Measurements from ENCODE around the gene TMIE. TPM values are rescaled to one million over a fixed set of nuclear protein-coding genes. Genes with fewer than 3 reads are reported as not detected.

Gene TMIE
- total RNA-seq, 1 experiment from 2014 or later = 0.26 TPM

DNA sequence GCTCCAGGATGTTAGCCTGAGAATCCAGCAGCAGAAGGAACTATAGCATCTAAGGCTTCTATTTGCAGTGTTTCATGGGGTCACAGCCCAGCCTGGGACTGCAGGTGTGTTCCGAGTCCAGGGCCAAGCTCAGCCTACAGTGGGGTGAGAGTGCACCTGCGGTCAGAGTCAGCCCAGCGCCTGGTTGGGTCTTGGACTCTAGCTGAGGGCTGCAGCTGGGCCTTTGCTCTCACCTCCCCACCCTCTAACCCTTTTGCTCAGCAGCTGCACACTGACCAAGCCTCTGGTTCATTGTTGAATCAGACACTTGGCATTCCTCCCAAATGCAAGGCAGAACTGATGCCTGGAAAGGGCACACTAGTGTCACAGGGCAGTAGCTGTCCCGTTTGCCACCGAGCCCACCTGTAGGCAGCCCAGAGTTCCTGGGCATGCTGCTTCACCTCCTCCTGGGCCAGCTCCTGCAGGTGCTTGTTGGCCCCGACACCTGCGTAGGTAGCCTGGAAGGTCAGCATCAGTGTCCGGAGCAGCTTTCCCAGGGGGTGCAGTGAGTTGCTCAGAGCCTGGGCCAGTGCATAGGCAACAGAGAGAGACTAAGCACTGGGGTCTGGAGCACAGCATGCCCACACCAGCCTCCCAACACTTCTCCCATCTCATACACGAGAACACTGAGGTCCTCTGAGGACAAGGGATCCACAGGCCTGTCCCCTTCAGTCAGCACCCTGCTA, 25.2 kb upstream of the TMIE start:
- Mint-ChIP-seq H3K4me1 (ENCODE audit: insufficient read depth, unreplicated experiment) (no peaks in the 10 kb centered on the region), H3K27ac (ENCODE audit: low read depth, unreplicated experiment) (no peak overlapping the region), H3K27me3 (ENCODE audit: insufficient read depth, unreplicated experiment) (no peaks in the 10 kb centered on the region), H3K9me3 (ENCODE audit: unreplicated experiment) (no peaks in the 10 kb centered on the region), H3K4me3 (ENCODE audit: unreplicated experiment) (no peak overlapping the region), H3K36me3 (ENCODE audit: insufficient read depth, unreplicated experiment) (peaks cover 49% of the 10 kb centered on the region)
- CTCF ChIA-PET = interaction anchor here (0.7 to 1.9 kb wide), 4 partner anchors 11 to 164 kb away, joined by 3 to 4 read pairs (median 3); no protein-coding TSS in a partner anchor
- BruUV-seq (replicated peaks) = no TSS peak
- intact Hi-C loops (cut with micrococcal nuclease) = no loop called here
- DNase-seq (ENCODE audit: unreplicated experiment) = no peak
- POLR2A ChIA-PET = interaction anchor here (0.6 to 1.4 kb wide), 2 partner anchors 14 to 159 kb away, joined by 3 read pairs; no protein-coding TSS in a partner anchor
- TF ChIP-seq, protein P1, sequence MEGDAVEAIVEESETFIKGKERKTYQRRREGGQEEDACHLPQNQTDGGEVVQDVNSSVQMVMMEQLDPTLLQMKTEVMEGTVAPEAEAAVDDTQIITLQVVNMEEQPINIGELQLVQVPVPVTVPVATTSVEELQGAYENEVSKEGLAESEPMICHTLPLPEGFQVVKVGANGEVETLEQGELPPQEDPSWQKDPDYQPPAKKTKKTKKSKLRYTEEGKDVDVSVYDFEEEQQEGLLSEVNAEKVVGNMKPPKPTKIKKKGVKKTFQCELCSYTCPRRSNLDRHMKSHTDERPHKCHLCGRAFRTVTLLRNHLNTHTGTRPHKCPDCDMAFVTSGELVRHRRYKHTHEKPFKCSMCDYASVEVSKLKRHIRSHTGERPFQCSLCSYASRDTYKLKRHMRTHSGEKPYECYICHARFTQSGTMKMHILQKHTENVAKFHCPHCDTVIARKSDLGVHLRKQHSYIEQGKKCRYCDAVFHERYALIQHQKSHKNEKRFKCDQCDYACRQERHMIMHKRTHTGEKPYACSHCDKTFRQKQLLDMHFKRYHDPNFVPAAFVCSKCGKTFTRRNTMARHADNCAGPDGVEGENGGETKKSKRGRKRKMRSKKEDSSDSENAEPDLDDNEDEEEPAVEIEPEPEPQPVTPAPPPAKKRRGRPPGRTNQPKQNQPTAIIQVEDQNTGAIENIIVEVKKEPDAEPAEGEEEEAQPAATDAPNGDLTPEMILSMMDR (IDR thresholded peaks at IDR 0.05; ENCODE audit: unreplicated experiment) = no peak

DNA sequence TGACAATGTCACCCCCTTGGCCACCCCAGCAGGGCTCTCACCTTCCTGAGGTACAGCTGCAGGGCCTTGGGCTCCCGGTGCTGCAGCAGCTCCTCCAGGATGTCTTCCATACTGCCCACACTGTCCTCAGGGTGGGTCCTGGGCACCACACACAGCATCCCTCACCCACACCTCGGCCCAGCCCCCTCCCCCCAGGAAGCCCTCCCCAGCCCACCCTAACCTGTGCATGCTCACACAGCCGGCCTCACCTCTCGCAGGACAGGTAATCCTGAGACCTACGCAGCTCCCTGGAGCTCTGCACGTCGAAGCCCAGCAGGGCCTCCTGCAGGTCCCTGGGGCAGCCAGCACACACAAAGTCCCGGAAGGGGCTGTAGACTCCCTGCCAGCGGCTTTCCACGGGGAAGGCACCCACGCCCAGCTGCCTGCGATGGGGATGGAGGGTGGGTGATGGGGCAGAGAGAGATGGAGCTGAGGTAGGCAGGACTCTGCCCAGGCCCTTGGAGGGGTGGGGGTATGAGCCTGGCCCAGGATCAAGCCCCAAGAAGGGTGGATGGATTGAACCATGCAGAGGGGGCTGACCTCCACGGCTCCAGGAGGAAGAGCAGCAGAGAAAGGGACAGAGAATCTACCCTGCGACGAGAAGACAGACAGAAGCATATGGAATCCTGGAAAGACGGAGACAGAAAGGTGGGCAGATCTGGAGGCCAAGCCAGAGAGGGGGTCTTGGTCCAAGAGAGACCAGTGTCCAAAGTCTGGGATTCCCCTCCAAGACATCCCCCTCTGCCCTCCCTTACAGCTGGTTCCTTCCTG, 24.4 kb upstream of the TMIE start:
- Mint-ChIP-seq H3K4me3 (ENCODE audit: unreplicated experiment) (no peak overlapping the region), H3K27me3 (ENCODE audit: insufficient read depth, unreplicated experiment) (no peaks in the 10 kb centered on the region), H3K27ac (ENCODE audit: low read depth, unreplicated experiment) (no peak overlapping the region), H3K4me1 (ENCODE audit: insufficient read depth, unreplicated experiment) (no peaks in the 10 kb centered on the region), H3K36me3 (ENCODE audit: insufficient read depth, unreplicated experiment) (peaks cover 54% of the 10 kb centered on the region), H3K9me3 (ENCODE audit: unreplicated experiment) (no peaks in the 10 kb centered on the region)
- DNase-seq (ENCODE audit: unreplicated experiment) = no peak
- POLR2A ChIA-PET = interaction anchor here (0.5 to 3.5 kb wide), 5 partner anchors 10 to 377 kb away, joined by 3 to 13 read pairs (median 3); no protein-coding TSS in a partner anchor
- intact Hi-C loops (cut with micrococcal nuclease) = no loop called here
- TF ChIP-seq, protein P1 (IDR thresholded peaks at IDR 0.05; ENCODE audit: unreplicated experiment) = no peak
- CTCF ChIA-PET = interaction anchor here (1.0 to 1.4 kb wide), 2 partner anchors 10 to 160 kb away, joined by 3 read pairs; no protein-coding TSS in a partner anchor
- BruUV-seq (replicated peaks) = no TSS peak

DNA sequence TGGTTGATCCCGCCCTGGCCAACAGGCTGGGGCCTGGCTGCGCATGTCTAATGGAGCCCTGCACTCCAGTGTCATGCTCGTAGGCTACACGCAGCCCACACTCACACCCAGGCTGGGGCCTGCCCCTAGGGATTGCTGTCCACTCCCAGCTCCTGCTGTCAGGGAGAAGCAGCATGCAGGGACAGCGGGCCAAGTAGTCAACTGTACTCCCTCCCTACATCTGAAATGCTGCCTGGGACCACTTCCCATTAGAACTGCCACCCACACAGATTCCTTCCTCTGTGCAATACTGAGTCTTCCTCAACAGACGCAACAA, 23.8 kb upstream of the TMIE start:
- no peaks in the 10 kb centered on the region for H3K27me3 Mint-ChIP-seq (ENCODE audit: insufficient read depth, unreplicated experiment)
- peaks cover 48% of the 10 kb centered on the region for H3K36me3 Mint-ChIP-seq (ENCODE audit: insufficient read depth, unreplicated experiment)
- H3K27ac Mint-ChIP-seq (ENCODE audit: low read depth, unreplicated experiment) = no peak overlapping the region
- CTCF ChIA-PET = interaction anchor here (1.0 kb wide), 1 partner anchor 160 kb away, joined by 3 read pairs; no protein-coding TSS in a partner anchor
- H3K4me1 Mint-ChIP-seq (ENCODE audit: insufficient read depth, unreplicated experiment) = no peaks in the 10 kb centered on the region
- POLR2A ChIA-PET = interaction anchor here (0.5 to 3.5 kb wide), 3 partner anchors 11 to 378 kb away, joined by 3 to 13 read pairs (median 3); no protein-coding TSS in a partner anchor
- TF ChIP-seq, protein P1 (IDR thresholded peaks at IDR 0.05; ENCODE audit: unreplicated experiment) = no peak
- DNase-seq (ENCODE audit: unreplicated experiment) = no peak
- BruUV-seq (replicated peaks) = no TSS peak
- H3K9me3 Mint-ChIP-seq (ENCODE audit: unreplicated experiment) = no peaks in the 10 kb centered on the region
- intact Hi-C loops (cut with micrococcal nuclease) = no loop called here
- no peak overlapping the region for H3K4me3 Mint-ChIP-seq (ENCODE audit: unreplicated experiment)

DNA sequence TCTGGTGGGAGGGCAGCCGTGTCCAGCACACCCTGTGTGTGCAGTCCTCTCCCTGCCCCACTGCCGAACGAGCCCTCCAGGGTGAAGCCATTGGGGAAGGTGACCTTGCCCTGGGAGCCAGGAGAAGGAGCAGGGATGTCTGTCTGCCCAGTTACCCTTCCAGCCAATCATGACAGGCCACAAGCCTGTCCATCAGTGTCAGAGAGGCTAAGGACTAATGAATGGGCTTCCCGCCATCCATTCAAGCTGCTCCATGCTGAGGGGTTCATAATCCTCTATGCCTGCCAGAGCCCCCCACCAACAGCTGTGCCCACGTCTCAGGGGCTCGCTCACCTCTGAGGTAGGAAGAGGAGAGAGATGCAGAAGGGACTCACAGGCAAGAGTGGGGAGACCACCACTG, 22.9 kb upstream of the TMIE start:
- no peak overlapping the region for H3K27ac Mint-ChIP-seq (ENCODE audit: low read depth, unreplicated experiment)
- peaks cover 48% of the 10 kb centered on the region for H3K36me3 Mint-ChIP-seq (ENCODE audit: insufficient read depth, unreplicated experiment)
- ChIA-PET POLR2A (interaction anchor here (1.7 to 3.5 kb wide), 3 partner anchors 8 to 13 kb away, joined by 6 to 13 read pairs (median 8); no protein-coding TSS in a partner anchor), CTCF (no interaction called here)
- intact Hi-C loops (cut with micrococcal nuclease) = no loop called here
- TF ChIP-seq, protein P1 (IDR thresholded peaks at IDR 0.05; ENCODE audit: unreplicated experiment) = no peak
- H3K9me3 Mint-ChIP-seq (ENCODE audit: unreplicated experiment) = no peaks in the 10 kb centered on the region
- H3K4me1 Mint-ChIP-seq (ENCODE audit: insufficient read depth, unreplicated experiment) = no peaks in the 10 kb centered on the region
- no peak overlapping the region for H3K4me3 Mint-ChIP-seq (ENCODE audit: unreplicated experiment)
- no peak for DNase-seq (ENCODE audit: unreplicated experiment)
- BruUV-seq (replicated peaks) = no TSS peak
- no peaks in the 10 kb centered on the region for H3K27me3 Mint-ChIP-seq (ENCODE audit: insufficient read depth, unreplicated experiment)

Measured in MCF 10A (cell line).